A172 (cell line): ENCODE results near the gene BDH1. TPM values are rescaled to one million over a fixed set of nuclear protein-coding genes. Genes with fewer than 3 reads are reported as not detected.
"Not testable (repeated sequence)": the region's sequence is repeated elsewhere in the genome, so short reads cannot be mapped to it uniquely, and the experiment has no call there.

Source experiments
- DNase-seq: peaks from one replicate; pipeline ENCODE4 v3.0.0-alpha.2; 2015; ENCODE audit warnings: low spot score
- total RNA-seq: library from RNA; depleted of rRNA; stranded (reverse); fragments of >200 nt; shearing (Covaris generic); gene quantifications from 2 replicates; pipeline ENCODE4 v1.2.3, GENCODE V29; 2014

BDH1 gene
- total RNA-seq, 1 experiment from 2014 or later = not detected

- peak; percentile 97 for DNase-seq
Observed at GRCh38 chr3:197487911-197488391, 67.8 kb downstream of the BDH1 start.

GRCh38 chr3:197486861-197487260 is 68.9 kb downstream of the BDH1 start:
- DNase-seq = no peak

- no peak for DNase-seq
Observed at GRCh38 chr3:197485143-197485542, 70.6 kb downstream of the BDH1 start.

DNA sequence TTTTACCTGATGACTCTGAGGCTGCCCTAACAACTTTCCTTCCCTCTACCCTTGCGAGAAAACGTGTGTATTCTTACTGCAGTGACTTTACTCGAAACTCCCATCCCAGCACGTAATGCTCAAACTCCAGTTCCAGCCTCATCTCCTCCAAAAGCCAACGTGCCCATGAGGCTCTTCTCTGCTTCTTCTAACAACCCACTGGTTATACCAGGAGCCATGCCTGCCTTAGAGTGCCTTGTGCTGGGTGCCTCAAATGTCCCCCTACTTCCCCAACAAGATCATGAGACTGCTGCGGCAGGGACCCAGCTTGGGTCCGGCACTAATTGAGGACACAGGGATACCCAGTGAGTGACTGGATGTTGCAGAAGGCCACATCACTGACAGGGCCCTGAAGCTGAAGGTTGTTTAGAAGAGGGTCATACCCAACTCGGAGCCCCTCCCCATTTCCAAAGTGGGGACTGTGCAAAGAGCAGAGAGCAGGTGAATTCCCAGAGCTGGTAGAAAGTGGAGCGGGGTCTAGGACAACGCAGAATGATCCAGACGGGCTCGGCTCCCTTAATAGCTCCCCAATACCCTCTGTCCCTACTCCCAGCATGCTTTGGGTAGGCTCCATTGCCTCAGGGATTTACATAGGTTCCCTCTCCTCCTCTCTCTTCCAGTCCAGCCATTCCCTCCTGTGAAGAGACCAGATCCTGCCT is 71.4 kb downstream of the BDH1 start:
- no peak for DNase-seq

DNA sequence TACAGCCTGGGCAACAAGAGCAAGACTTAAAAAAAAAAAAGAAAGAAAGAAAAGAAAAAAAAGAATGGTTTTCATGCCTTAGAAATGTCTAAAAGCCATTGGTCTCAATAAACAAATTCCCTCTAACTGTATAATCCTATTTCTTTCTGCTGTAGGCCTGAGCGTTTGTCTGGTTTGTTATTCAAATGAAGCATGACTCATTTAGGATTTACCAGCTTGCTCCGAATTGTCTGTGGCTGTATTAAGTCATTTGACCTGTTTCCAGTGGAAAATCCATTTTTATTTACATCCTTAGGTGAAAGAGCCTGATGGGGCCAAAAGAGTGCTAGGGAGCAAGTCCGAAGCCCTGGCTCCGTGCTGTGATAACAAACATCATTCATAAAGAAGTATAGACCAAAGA is 73.8 kb downstream of the BDH1 start:
- DNase-seq = peak; percentile 50

GRCh38 chr3:197480320-197480719 is 75.4 kb downstream of the BDH1 start:
- DNase-seq = no peak

GRCh38 chr3:197478746-197479668 is 76.8 kb downstream of the BDH1 start:
- peak; percentile 93 for DNase-seq

DNA sequence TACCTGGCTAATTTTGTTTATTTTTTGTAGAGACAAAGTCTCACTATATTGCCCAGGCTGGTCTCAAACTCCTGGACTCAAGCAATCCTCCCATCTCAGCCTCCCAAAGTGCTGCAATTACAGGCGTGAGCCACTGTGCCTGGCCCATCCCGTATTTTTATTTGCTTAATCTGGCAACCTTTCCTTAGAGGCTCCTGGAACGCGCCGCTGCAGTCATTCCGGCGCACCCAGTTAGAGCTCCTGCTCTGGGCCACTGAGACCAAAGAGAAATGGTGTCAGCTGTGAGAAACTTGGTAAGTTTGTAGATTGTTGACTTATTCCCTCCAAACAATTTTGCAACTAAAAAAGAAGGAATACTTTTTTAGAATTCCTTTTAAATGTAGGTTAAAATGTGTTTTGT is 78.0 kb downstream of the BDH1 start:
- not testable (repeated sequence) for DNase-seq

- DNase-seq = no peak
Observed at GRCh38 chr3:197475997-197476525, 79.7 kb downstream of the BDH1 start.

GRCh38 chr3:197475514-197475913 is 80.3 kb downstream of the BDH1 start:
- DNase-seq = no peak

- no peak for DNase-seq
Observed at GRCh38 chr3:197472151-197472550, 83.6 kb downstream of the BDH1 start.

DNA sequence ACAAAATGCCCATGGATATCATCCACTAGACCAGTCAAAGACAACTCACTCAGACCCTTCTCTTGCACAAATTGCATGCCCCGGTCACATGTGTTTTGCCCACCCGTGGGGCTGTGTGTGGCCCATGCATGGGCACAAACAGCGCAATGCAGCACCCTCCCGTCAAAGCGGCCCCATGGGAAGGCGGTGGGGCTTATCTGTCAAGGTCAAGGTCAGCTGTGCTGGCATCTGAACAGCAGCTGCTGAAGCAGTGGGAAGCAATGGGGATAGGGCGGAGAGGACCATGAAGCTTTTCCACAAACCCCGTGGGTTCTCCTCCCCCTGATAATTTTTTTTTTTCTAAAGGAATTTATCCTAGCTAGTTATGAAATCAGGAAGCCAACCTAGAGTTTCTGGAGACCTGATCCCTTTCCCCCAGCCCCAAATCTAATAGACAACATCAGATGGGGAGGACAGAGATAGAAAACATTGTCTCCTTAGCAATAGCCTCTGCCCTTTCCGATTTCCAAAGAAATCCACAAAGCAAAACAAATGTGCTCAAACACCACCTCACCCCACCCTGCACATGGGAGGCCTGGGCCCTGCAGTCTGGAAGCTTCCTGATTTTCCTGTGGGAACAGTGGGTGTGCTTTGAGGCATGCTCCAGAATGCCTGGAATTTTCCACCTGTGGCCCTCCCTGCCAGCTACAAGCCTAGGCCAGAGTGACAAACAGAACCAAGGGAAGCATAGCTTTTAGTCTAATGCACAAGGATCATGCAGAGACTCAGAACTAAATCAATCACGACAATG is 84.4 kb downstream of the BDH1 start:
- DNase-seq = no peak

DNA sequence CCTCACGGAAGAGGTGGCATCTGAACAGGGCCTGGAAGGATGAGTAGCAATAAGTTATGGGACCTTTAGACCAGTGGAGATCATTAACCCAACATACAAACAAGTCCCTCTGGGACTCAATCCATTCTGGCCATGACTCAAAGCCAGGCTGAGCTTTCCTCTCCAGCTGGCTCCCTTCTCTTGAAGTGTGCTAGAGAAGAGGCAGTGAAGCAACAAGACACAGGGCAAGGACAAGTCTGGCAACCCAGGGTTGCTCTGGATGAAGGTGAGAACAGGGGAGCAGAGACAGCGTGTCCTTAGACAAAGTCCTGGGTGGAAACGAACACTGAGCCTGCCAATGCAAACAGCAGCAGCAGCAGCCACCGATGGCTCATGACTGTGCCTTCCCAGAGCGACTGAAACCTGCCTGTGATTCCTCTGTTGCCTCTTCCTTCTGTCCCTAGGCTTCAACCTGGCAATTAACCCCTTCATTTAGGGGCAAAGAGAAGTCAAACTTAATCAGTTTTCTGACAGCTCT is 86.8 kb downstream of the BDH1 start:
- DNase-seq = no peak

- DNase-seq = no peak
Observed at GRCh38 chr3:197468167-197468566, 87.6 kb downstream of the BDH1 start.

DNA sequence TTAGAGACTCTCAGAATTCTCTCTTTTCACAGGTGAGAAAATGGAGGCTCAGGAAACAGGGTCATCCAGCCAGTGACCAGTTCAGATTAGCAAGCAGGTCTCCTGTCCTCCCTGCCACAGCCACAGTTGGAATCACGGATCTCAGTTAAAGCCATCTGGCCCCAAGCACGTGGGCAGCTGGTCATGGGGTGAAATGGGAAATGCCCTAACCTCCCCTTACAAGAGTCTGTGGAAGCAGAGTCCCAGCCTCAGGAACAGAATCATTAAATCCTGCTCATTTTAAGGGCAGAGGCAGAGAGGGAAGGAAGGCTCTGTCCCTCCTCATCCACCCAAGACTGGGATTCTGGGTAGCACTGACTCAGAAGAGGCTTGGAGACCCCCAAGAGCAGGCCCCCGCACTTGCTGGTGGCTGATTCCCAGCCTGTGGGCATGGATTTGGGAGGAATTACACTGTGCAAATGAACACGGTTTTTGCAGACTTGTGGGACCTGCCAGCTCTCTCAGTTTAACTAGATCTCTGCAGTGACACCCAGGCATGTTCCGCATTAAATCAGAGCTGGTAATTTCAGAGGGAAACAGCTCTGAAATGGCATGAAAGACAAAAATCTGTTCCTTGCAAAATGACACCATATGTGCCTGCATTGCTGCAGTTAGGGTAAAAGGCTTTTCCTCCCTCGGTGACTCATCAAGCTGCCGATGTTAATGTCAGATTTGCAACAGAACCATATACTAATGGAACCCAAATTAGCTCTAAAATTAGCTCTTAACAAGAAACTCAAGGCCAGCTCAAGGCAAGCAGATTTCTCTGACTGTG is 89.0 kb downstream of the BDH1 start:
- DNase-seq = peak; percentile 71

DNA sequence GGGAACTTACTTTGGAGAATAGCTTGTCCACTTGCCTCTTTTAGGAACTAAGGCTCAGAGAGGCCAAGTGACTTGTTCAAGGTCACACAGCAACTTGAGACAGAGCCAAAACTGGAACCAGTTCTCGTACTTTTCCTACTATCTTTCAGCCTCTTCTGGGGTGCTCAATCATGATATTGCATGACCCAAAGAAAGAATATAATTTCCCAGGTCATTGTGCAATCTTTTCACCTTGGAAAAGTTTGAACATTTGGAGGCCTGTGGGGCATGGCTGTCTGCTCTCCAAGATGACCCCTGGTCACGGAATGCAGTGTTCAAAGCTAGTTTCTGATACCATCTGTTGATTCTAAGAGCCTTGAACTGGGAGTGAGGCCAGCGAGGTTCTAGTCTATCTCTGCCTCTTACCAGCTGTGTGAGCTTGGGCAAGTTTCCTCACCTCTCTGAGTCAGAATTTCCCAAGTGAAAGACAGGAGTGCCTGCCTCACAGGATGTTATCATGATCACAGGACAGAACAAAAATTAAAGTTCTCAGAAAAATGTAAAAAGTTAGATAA is 89.7 kb downstream of the BDH1 start:
- peak; percentile 48 for DNase-seq

- no peak for DNase-seq
Observed at GRCh38 chr3:197465197-197465995, 90.4 kb downstream of the BDH1 start.

DNA sequence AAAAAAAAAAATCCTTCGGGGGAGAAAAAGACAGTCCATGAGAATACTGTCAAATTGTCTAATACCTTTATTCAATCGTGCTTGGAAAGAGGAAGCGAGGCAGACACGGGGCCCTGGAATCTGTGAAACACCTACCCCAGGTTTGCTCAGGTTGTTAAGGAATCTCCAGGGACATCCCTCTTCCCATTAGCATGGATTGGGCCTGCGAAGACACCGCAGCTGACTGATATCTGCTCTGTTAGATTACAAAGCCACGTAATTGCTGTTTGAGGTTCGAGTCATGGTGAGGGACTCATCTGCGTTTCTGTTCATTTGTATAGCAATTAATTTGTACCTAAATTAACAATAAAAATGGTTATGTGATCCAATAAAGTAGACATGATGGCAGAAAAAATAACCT is 91.0 kb downstream of the BDH1 start:
- no peak for DNase-seq

- DNase-seq = peak; percentile 67
Observed at GRCh38 chr3:197463279-197463678, 92.5 kb downstream of the BDH1 start.

GRCh38 chr3:197462808-197463207 is 93.0 kb downstream of the BDH1 start:
- no peak for DNase-seq
